Measurements from ENCODE around the gene STOML3.

STOML3 gene

GRCh38 chr13:38979891-38980749 is 10.5 kb downstream of the STOML3 start:
- no peak for DNase-seq

- no peak for DNase-seq
Measured at GRCh38 chr13:38970380-38971051, 20.1 kb downstream of the STOML3 start.

- no peak for DNase-seq
Measured at GRCh38 chr13:38969187-38969586, 21.4 kb downstream of the STOML3 start.

- DNase-seq: no peak
Measured at GRCh38 chr13:38967446-38967845, 23.2 kb downstream of the STOML3 start.

GRCh38 chr13:38965281-38965680 is 25.4 kb downstream of the STOML3 start:
- DNase-seq: no peak

- DNase-seq: no peak
Measured at GRCh38 chr13:38960175-38960574, 30.5 kb downstream of the STOML3 start.

GRCh38 chr13:38957794-38958592 is 32.6 kb downstream of the STOML3 start:
- DNase-seq: no peak

GRCh38 chr13:38954844-38955243 is 35.8 kb downstream of the STOML3 start:
- DNase-seq: no peak

- no peak for DNase-seq
Measured at GRCh38 chr13:38954291-38954690, 36.3 kb downstream of the STOML3 start.

- no peak for DNase-seq
Measured at GRCh38 chr13:38952827-38953226, 37.8 kb downstream of the STOML3 start.

GRCh38 chr13:38951525-38952313 is 38.9 kb downstream of the STOML3 start:
- no peak for DNase-seq

GRCh38 chr13:38950987-38951386 is 39.6 kb downstream of the STOML3 start:
- DNase-seq: no peak

GRCh38 chr13:38947054-38947453 is 43.6 kb downstream of the STOML3 start:
- no peak for DNase-seq

- DNase-seq: no peak
Measured at GRCh38 chr13:38944219-38944618, 46.4 kb downstream of the STOML3 start.

- DNase-seq: no peak
Measured at GRCh38 chr13:38943231-38943630, 47.4 kb downstream of the STOML3 start.

GRCh38 chr13:38941353-38941945 is 49.2 kb downstream of the STOML3 start:
- DNase-seq: no peak

- no peak for DNase-seq
Measured at GRCh38 chr13:38933786-38934185, 56.8 kb downstream of the STOML3 start.

GRCh38 chr13:38922170-38922569 is 68.5 kb downstream of the STOML3 start:
- DNase-seq: no peak

GRCh38 chr13:38921081-38921480 is 69.5 kb downstream of the STOML3 start:
- DNase-seq: no peak

Measured in HCEC 1CT (cell line).